H1 (cell line): ENCODE results near the gene PFDN5. TPM values are rescaled to one million over a fixed set of nuclear protein-coding genes. Genes with fewer than 3 reads are reported as not detected.

Experiments used
- CTCF ChIA-PET: fragments of 300-600 bp; sonication (Branson Sonifier 250); formaldehyde crosslinking; loops from one replicate; lab custom pipeline; 2021; ENCODE audit not compliant: partially characterized antibody; lab: Charles Lee
- POLR2A ChIA-PET: fragments of 300-600 bp; sonication (Branson Sonifier 250); formaldehyde crosslinking; loops from one replicate; lab custom pipeline; 2021; ENCODE audit warnings: inconsistent platforms; ENCODE audit not compliant: partially characterized antibody; lab: Charles Lee
- DNase-seq, 2 experiments: peaks; one replicate each; pipeline versions ENCODE4 v3.0.0 to v3.0.0-alpha.2; 2010 to 2022; ENCODE audit warnings: low spot score in 2 of 2, low read depth in 1 of 2, mixed read lengths in 1 of 2
- FAIRE-seq: peaks from 2 replicates; lab custom pipeline; 2011; peaks lifted over from hg19 to GRCh38; lab: Jason Lieb, UNC
- H2AFZ ChIP-seq: 2 replicates; pipeline ENCODE4 v1.8.1; 2012; ENCODE audit warnings: low read length, inconsistent platforms
- H2AK5ac ChIP-seq: 2 replicates; pipeline ENCODE4 v1.6.1; 2013; ENCODE audit warnings: low read depth, low read length
- H2BK120ac ChIP-seq: replicated peaks from 2 replicates; pipeline ENCODE3; 2013; ENCODE audit warnings: low read depth, low read length, inconsistent platforms
- H2BK12ac ChIP-seq: 2 replicates; pipeline ENCODE4 v1.6.1; 2013; ENCODE audit warnings: low read depth, low read length
- H2BK15ac ChIP-seq: 2 replicates; pipeline ENCODE4 v1.6.1; 2013; ENCODE audit warnings: low read length
- H2BK20ac ChIP-seq: 2 replicates; pipeline ENCODE4 v1.6.1; 2013; ENCODE audit warnings: low read length
- H2BK5ac ChIP-seq: 2 replicates; pipeline ENCODE4 v1.6.1; 2013; ENCODE audit warnings: low read depth, low read length
- H3K14ac ChIP-seq: 2 replicates; pipeline ENCODE4 v1.6.1; 2013; ENCODE audit warnings: inconsistent platforms; ENCODE audit not compliant: insufficient read length
- H3K18ac ChIP-seq: 2 replicates; pipeline ENCODE4 v1.6.1; 2013; ENCODE audit warnings: low read length; ENCODE audit errors: extremely low read depth
- H3K23ac ChIP-seq: 2 replicates; pipeline ENCODE4 v1.6.1; 2013; ENCODE audit warnings: inconsistent platforms; ENCODE audit not compliant: insufficient read length
- H3K23me2 ChIP-seq: 2 replicates; pipeline ENCODE4 v1.6.1; 2013; ENCODE audit warnings: low read depth, low read length
- H3K27ac ChIP-seq: 2 replicates; pipeline ENCODE4 v1.6.1; 2011; ENCODE audit warnings: low read depth, low read length, inconsistent platforms
- H3K27me3 ChIP-seq, 4 experiments: replicated peaks in 1 of 4; 1 replicate in 1 of 4; 2 replicates in 3 of 4; pipeline versions ENCODE4 v1.6.1 to v1.8.1; 2011 to 2013; ENCODE audit warnings: low read length in 3 of 4, mild to moderate bottlenecking in 3 of 4, inconsistent platforms in 2 of 4, mixed read lengths in 2 of 4, moderate library complexity in 1 of 4; ENCODE audit not compliant: control insufficient read depth in 3 of 4, insufficient read depth in 3 of 4; ENCODE audit errors: extremely low read depth in 1 of 4
- H3K36me3 ChIP-seq, 4 experiments: 2 replicates each; pipeline versions ENCODE4 v1.6.1 to v1.8.1; 2011 to 2013; ENCODE audit warnings: mild to moderate bottlenecking in 4 of 4, low read length in 3 of 4, moderate library complexity in 2 of 4, control low read depth in 1 of 4, inconsistent platforms in 1 of 4; ENCODE audit not compliant: insufficient read depth in 4 of 4, control insufficient read depth in 2 of 4
- H3K4ac ChIP-seq: replicated peaks from 2 replicates; pipeline ENCODE3; 2013; ENCODE audit warnings: low read length, low read depth, mixed read lengths, inconsistent platforms; ENCODE audit not compliant: insufficient read length
- H3K4me1 ChIP-seq, 4 experiments: replicated peaks in 1 of 4; 1 replicate in 1 of 4; 2 replicates in 3 of 4; pipeline versions ENCODE4 v1.6.1 to v1.8.1; 2011 to 2013; ENCODE audit warnings: low read length in 3 of 4, inconsistent platforms in 2 of 4, mixed read lengths in 1 of 4; ENCODE audit not compliant: insufficient read depth in 4 of 4, control insufficient read depth in 3 of 4
- H3K4me2 ChIP-seq, 2 experiments: 2 replicates each; pipeline versions ENCODE4 v1.6.1 to v1.8.1; 2011 to 2013; ENCODE audit warnings: low read depth in 2 of 2, low read length in 2 of 2, control low read depth in 1 of 2, inconsistent platforms in 1 of 2, mild to moderate bottlenecking in 1 of 2; ENCODE audit not compliant: insufficient read depth in 1 of 2
- H3K4me3 ChIP-seq, 4 experiments: fragments of 200-600, 300-600 bp in 1 of 4; sonication (generic), shearing (Covaris generic), sonication (Bioruptor Twin) in 1 of 4; 2 replicates each; pipeline versions ENCODE4 v1.5.1 to v1.8.1; 2011 to 2016; ENCODE audit warnings: low read length in 4 of 4, low read depth in 3 of 4, control low read depth in 2 of 4, inconsistent platforms in 2 of 4, mild to moderate bottlenecking in 2 of 4, mixed read lengths in 1 of 4, moderate library complexity in 1 of 4; ENCODE audit not compliant: insufficient read depth in 2 of 4; ENCODE audit errors: extremely low read depth in 1 of 4
- H3K56ac ChIP-seq: replicated peaks from 2 replicates; pipeline ENCODE3; 2013; ENCODE audit warnings: low read depth, mild to moderate bottlenecking, mixed read lengths, low read length, inconsistent platforms; ENCODE audit not compliant: insufficient read length
- H3K79me1 ChIP-seq: 2 replicates; pipeline ENCODE4 v1.6.1; 2013; ENCODE audit warnings: low read depth, low read length, control low read depth
- H3K79me2 ChIP-seq, 2 experiments: 2 replicates each; pipeline versions ENCODE4 v1.6.1 to v1.8.1; 2012 to 2013; ENCODE audit warnings: low read length in 2 of 2, mild to moderate bottlenecking in 2 of 2, inconsistent platforms in 1 of 2; ENCODE audit not compliant: insufficient read depth in 2 of 2, control insufficient read depth in 1 of 2
- H3K9ac ChIP-seq, 4 experiments: replicated peaks in 1 of 4; 1 replicate in 1 of 4; 2 replicates in 3 of 4; pipeline versions ENCODE4 v1.6.1 to v1.8.1; 2011 to 2013; ENCODE audit warnings: low read depth in 3 of 4, low read length in 3 of 4, control low read depth in 2 of 4, mild to moderate bottlenecking in 2 of 4, moderate library complexity in 2 of 4, inconsistent platforms in 1 of 4; ENCODE audit errors: extremely low read depth in 1 of 4
- H3K9me3 ChIP-seq, 2 experiments: 2 replicates each; pipeline versions ENCODE4 v1.6.1 to v1.8.1; 2012 to 2013; ENCODE audit warnings: mild to moderate bottlenecking in 2 of 2, moderate library complexity in 2 of 2, control low read depth in 1 of 2, inconsistent platforms in 1 of 2, low read depth in 1 of 2, low read length in 1 of 2, mixed read lengths in 1 of 2; ENCODE audit not compliant: insufficient read depth in 2 of 2
- H4K20me1 ChIP-seq, 2 experiments: replicated peaks in 1 of 2; 2 replicates each; pipeline versions ENCODE3 to v1.8.1; 2011 to 2013; ENCODE audit warnings: inconsistent platforms in 2 of 2, low read length in 2 of 2, mild to moderate bottlenecking in 1 of 2; ENCODE audit not compliant: insufficient read depth in 2 of 2, control insufficient read depth in 1 of 2
- H4K5ac ChIP-seq: 2 replicates; pipeline ENCODE4 v1.6.1; 2013; ENCODE audit warnings: low read length, low read depth, mixed read lengths, inconsistent platforms; ENCODE audit not compliant: insufficient read length
- H4K8ac ChIP-seq: 2 replicates; pipeline ENCODE4 v1.8.0; 2013; ENCODE audit warnings: mild to moderate bottlenecking, moderate library complexity, low read length, inconsistent platforms; ENCODE audit not compliant: insufficient read depth; ENCODE audit errors: extremely low read depth
- H4K91ac ChIP-seq: replicated peaks from 2 replicates; pipeline ENCODE3; 2013; ENCODE audit warnings: low read length, mixed read lengths, inconsistent platforms; ENCODE audit not compliant: insufficient read length
- CEBPB ChIP-seq: IDR thresholded peaks from 2 replicates; pipeline ENCODE4 v1.6.1; 2012; ENCODE audit warnings: low read depth, low read length
- CHD2 ChIP-seq: IDR thresholded peaks from 2 replicates; pipeline ENCODE4 v1.6.1; 2012; ENCODE audit warnings: low read length, improper control_type of control experiment
- PHF8 ChIP-seq: fragments of 200-600 bp; sonication (generic); conservative IDR thresholded peaks from 2 replicates; pipeline ENCODE4 v1.7.1; 2012; ENCODE audit warnings: low read depth, mild to moderate bottlenecking, inconsistent platforms, low read length, moderate library complexity
- WGBS, 2 experiments: shearing (Covaris generic) in 1 of 2; methylation state at CpG; one replicate each; pipeline versions ENCODE4 v1.1.6 to v1.1.7; 2013 to 2015; ENCODE audit warnings: low lambda C conversion rate in 2 of 2, mixed read lengths in 2 of 2, inconsistent platforms in 1 of 2, low coverage in 1 of 2, missing lambda C conversion rate in 1 of 2; ENCODE audit not compliant: insufficient replicate concordance in 2 of 2, insufficient coverage in 1 of 2, insufficient read length in 1 of 2; ENCODE audit errors: extremely low coverage in 1 of 2, missing lambda C conversion rate in 1 of 2; 5-methylcytosine and 5-hydroxymethylcytosine counted together
- polyA plus RNA-seq, 7 experiments: library from polyadenylated mRNA; depleted of rRNA in 3 of 7; stranded (reverse) in 5 of 7; unstranded in 2 of 7; fragments of >200 nt in 5 of 7; fragments of 200-250 nt in 2 of 7; gene quantifications; 1 replicate in 5 of 7; 2 replicates in 1 of 7; 4 replicates in 1 of 7; pipeline versions ENCODE4 v1.2.1 to v1.2.3, GENCODE V29; 2011 to 2013; ENCODE audit warnings: missing spikeins in 2 of 7, mixed read lengths in 2 of 7
- total RNA-seq: library from RNA; stranded (reverse); fragmentation: NEBNext Ultra II Directional; extraction: Animal tissue kit (Norgen Biotek cat#: 25700); gene quantifications from 2 replicates; pipeline ENCODE4 v1.2.1, GENCODE V29; 2021

Gene PFDN5
- total and polyA plus RNA-seq, 2 of the 8 experiments (the other 6 are each of a cell fraction or from before 2014, with no cell fraction given), result 290 to 630 TPM

GRCh38 chr12:53259891-53260290 lies 35.5 kb upstream of the PFDN5 start:
- Histone ChIP-seq H3K18ac (no peak overlapping the region), H3K27ac (no peak overlapping the region), H4K5ac (no peak overlapping the region), H3K23me2 (no peaks in the 10 kb centered on the region), H3K4ac (no peak overlapping the region), H3K4me1 (no peaks in the 10 kb centered on the region), H3K4me3 (no peak overlapping the region), H2BK12ac (no peak overlapping the region), H4K8ac (no peak overlapping the region), H3K56ac (no peak overlapping the region), H2BK120ac (no peak overlapping the region), H2BK20ac (no peak overlapping the region), H3K36me3 (no peaks in the 10 kb centered on the region), H2BK5ac (no peak overlapping the region), H2AFZ (no peak overlapping the region), H3K9ac (no peak overlapping the region), H2AK5ac (no peak overlapping the region), H3K79me1 (no peaks in the 10 kb centered on the region), H3K23ac (no peak overlapping the region), H4K20me1 (no peaks in the 10 kb centered on the region), H3K79me2 (no peaks in the 10 kb centered on the region), H3K9me3 (no peaks in the 10 kb centered on the region), H3K4me2 (no peak overlapping the region), H3K27me3 (no peaks in the 10 kb centered on the region), H4K91ac (no peak overlapping the region), H2BK15ac (no peak overlapping the region), H3K14ac (no peak overlapping the region)
- CTCF ChIA-PET, result interaction anchor here (1.0 to 23.0 kb wide), 7 partner anchors 8 to 100 kb away, joined by 4 to 654 read pairs (median 11); partner anchors contain the start of gene ESPL1
- TF ChIP-seq PHF8 (no peak), CEBPB (no peak), CHD2 (no peak)
- DNase-seq, result no peak
- 94% methylated on average over 6 of the region's 6 CpGs; no CpG with 5 or more reads in 1 of the 2 experiments for WGBS, 2 experiments
- POLR2A ChIA-PET, result interaction anchor here (0.6 to 1.7 kb wide), 3 partner anchors 39 to 47 kb away, joined by 3 read pairs; no protein-coding TSS in a partner anchor
- FAIRE-seq, result no peak
